ENCODE measurements around the gene STARD9.

DNA sequence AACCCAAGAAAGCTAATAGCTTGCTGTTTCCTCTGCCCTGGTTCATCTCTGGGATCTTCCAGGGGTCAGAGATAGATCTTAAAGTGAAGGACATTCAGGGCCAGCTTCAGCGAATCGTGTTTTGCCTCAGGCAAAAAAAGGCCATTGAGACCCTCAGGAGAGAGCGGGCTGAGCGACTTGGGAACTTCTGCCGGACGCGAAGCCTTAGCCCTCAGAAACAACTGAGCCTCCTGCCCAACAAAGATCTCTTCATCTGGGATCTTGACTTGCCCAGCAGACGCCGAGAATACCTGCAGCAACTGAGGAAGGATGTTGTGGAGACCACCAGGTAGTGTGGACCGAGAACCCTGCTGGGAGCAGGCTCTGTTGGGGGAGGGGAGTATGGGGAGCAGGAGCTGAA lies 119.0 kb downstream of the STARD9 start:
- TF ChIP-seq TAF1 (IDR thresholded peaks at IDR 0.05; ENCODE audit: borderline replicate concordance, insufficient read depth, low read length) (no peak), POLR2AphosphoS5 (IDR thresholded peaks at IDR 0.05; ENCODE audit: low read depth, low read length) (no peak), SIN3A (IDR thresholded peaks at IDR 0.05; ENCODE audit: borderline replicate concordance, insufficient read depth, low read length) (no peak)
- TF ChIP-seq, protein P1, sequence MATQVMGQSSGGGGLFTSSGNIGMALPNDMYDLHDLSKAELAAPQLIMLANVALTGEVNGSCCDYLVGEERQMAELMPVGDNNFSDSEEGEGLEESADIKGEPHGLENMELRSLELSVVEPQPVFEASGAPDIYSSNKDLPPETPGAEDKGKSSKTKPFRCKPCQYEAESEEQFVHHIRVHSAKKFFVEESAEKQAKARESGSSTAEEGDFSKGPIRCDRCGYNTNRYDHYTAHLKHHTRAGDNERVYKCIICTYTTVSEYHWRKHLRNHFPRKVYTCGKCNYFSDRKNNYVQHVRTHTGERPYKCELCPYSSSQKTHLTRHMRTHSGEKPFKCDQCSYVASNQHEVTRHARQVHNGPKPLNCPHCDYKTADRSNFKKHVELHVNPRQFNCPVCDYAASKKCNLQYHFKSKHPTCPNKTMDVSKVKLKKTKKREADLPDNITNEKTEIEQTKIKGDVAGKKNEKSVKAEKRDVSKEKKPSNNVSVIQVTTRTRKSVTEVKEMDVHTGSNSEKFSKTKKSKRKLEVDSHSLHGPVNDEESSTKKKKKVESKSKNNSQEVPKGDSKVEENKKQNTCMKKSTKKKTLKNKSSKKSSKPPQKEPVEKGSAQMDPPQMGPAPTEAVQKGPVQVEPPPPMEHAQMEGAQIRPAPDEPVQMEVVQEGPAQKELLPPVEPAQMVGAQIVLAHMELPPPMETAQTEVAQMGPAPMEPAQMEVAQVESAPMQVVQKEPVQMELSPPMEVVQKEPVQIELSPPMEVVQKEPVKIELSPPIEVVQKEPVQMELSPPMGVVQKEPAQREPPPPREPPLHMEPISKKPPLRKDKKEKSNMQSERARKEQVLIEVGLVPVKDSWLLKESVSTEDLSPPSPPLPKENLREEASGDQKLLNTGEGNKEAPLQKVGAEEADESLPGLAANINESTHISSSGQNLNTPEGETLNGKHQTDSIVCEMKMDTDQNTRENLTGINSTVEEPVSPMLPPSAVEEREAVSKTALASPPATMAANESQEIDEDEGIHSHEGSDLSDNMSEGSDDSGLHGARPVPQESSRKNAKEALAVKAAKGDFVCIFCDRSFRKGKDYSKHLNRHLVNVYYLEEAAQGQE (IDR thresholded peaks at IDR 0.05; ENCODE audit: insufficient read depth in 1 of 2, low read depth in 2 of 2, low read length in 2 of 2): no peak
